ENCODE data around the gene EME2.
"Not testable (repeated sequence)": the region's sequence is repeated elsewhere in the genome, so short reads cannot be mapped to it uniquely, and the experiment has no call there.

EME2 gene, protein sequence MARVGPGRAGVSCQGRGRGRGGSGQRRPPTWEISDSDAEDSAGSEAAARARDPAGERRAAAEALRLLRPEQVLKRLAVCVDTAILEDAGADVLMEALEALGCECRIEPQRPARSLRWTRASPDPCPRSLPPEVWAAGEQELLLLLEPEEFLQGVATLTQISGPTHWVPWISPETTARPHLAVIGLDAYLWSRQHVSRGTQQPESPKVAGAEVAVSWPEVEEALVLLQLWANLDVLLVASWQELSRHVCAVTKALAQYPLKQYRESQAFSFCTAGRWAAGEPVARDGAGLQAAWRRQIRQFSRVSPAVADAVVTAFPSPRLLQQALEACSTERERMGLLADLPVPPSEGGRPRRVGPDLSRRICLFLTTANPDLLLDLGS

DNA sequence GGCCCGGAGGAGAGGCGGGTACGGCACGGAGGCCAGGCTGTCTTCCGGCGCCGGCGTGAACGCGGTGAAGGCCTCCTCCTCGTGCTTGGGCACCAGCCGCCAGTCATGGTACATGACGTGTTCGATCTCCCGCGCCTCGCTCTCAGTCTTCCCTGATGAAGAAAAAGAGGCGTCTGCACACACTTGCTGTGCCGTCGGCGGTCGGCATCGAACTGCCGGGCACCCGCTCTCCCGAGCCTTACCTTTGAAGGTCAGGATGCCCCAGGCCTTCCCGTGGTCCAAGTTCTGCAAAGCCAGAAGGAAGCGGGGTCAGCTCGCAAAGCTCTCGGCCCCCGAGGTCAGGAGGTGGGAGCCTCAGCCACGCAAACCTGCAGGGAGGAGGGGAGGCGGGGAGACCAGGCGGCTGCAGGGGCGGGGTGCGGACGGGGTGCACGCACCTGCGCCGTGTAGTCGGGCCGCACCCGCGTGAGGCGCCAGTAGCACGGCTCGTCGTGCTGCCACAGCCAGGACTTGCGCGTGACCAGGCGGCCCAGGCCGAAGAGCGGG lies at the start of gene EME2:
Gene EME2, plus strand, starts transcription at position 449 of the 546 bp plus-strand sequence. CDS start 418 bp downstream, outside the sequence.
- DNase-seq, result no peak

DNA sequence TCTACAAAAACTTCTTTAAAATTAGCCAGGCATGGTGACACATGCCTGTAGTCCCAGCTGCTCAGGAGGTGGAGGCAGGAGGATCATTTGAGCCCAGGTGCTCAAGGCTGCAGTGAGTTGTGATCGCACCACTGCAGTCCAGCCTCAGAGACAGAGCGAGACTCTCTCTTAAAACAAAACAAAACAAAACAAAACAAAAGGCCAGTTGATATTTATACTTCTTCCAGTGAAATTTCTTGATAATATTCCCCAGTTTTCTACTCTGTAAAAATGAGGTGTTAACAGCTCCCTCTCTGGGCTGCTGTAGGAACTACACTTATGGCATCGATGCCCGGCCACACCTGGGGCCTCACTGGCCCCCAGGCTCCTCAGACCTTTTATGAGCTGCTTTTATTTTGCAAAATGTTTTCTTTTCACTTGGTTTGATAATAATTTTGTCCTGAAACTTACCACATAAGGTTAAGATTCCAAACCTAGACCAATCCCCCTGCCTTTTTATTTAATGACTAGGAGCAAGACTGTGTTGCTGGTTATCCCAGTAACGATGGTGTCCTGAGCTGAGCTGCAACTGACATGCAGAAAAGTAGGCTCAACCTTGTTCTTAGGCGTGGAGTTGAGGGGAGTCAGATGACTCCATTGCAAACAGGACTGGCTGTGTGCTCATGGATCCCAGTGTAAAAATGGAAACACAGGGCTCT lies 49.0 kb upstream of the EME2 start:
- peak; percentile 10 for DNase-seq

DNA sequence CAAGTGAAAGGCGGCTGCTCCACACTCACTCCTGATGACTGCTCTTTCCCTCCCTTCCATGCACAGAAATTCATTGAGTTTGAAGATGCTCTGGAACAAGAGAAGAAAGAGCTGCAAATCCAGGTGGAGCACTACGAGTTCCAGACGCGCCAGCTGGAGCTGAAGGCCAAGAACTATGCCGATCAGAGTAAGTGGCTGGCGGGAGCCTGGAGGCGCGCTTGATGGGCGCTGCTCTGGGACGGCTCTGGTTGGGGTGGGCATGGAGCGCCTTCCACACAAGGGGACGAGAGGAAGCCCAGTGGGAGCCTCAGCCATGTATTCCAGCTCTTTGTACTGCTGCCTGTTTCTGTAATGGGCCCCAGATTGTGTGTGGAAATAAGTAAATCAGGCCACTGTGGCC lies 48.1 kb upstream of the EME2 start:
- no peak for DNase-seq

DNA sequence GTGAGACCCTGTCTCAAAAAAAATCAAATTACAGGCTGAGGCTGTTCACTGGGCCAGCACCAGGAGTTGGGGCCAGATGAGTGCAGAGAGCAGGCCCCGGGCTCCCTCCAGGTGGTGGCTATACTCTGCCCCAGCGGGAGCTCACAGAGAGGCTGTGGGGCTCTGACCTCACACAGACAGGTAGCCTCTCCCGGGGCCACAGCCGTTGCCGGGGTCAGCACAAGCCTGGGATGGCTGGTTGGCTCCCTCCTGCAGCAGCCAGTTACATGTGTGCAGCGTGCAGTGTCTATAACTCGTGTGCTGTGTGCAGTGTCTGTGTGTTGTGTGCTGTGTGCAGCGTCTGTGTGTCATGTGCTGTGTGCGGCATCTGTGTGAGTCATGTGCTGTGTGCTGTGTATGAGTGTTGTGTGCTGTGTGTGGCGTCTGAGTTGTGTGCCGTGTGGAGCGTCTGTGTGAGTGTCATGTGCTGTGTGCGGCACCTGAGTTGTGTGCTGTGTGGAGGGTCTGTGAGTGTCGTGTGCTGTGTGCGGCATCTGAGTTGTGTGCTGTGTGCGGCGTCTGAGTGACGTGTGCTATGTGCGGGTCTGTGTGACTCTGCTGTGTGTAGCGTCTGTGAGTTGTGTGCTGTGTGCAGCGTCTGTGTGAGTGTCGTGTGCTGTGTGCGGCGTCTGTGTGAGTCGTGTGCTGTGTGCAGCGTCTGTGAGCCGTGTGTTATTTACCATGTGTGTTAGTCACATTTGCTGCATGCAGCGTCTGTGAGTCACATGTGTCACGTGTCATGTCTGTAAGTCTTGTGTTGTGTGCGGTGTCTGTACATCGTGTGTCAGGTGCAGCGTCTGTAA lies 45.7 kb upstream of the EME2 start:
- no peak for DNase-seq

DNA sequence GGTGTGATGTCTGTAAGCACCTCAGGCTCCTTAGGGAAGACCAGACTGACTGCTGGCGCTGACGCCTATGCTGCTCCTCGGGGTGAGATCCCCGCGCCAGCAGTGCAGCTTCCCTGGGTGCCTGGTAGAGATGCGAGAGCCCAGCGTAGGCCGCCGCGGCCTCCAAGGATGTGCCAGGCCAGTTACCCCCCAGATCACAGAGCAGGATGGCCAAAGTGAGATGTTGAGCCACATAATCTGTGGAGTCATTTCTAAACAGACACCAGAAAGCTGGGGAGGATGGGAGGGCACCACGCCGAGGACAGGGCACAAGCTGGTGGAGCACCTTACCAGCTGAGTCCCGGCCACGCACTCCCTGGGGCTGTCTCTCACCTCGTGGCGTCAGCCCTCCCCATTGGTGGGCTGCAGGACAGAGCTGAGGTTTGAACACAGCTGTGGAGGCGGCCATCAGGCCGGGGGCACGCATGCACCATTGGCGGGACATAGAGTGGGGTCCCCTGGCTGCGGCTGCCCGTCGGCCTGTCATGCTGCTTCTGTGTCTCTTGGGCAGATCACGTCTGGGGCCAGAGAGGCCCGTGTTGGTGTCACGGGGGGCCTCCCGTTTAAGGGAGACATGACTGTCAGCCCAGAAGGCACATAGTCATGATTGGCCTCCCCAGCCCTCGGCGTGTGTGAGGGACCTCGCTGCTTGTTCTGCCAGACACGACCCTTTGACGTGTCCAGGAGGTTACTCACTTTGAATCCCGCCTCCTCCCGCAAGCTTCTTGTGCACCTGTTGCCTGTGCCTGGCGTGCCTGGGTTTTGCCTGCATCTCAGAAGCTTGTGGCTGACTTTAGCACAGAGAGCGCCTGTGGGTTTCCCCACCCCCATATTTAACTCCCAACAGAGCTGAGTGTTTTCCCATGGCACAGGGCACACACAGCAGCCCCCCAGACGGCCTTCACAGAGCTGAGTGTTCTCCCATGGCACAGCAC lies 44.7 kb upstream of the EME2 start:
- no peak for DNase-seq

DNA sequence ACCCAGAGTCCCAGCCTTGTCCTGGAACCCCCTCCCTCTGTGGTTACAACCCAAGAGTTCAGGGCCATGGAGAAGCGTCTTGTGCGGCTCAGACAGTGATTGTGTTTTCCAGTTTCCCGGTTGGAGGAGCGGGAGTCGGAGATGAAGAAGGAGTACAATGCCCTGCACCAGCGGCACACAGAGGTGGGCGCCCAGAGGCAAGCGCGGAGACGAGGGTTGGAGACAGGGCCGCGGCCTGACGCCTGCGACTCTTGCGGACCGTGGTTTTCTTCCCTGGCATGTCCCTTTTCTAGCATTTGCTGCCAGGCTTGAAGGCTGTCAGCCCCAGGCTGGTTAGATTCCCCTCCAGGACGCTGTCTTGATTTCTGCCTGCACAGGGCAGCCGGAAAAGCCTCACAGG lies 43.6 kb upstream of the EME2 start:
- DNase-seq, result no peak

DNA sequence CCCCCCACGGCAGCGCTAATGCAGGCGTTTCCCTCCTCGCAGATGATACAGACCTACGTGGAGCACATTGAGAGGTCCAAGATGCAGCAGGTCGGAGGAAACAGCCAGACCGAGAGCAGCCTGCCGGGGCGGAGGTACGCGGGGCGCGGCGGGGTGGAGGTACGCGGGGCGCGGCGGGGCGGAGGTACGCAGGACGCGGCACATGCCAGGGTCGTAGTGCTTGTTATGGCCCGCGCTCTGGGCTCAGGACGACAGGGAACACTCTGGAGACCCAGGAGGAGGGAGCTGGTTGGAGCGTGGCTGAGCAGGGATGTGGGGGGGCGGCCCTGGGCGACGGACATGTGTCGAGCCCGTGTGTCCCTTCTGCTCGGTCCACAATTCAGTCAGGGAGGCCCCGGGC lies 43.2 kb upstream of the EME2 start:
- DNase-seq, result no peak

DNA sequence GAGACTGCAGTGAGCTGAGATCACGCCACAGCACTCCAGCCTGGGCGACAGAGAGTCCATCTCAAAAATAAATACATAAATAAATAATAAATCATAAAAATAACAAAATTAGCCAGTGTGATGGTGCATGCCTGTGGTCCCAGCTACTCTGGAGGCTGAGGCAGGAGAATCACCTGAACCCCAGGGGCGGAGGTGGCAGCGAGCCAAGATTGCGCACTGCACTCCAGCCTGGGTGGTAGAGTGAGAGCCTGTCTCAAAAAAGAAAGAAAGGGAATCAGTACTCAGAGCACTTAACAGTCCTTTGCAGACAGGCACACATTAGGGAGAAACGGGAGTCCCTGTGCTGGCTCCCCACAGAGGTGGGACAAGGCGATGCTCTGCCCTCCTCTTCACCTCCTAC lies 41.5 kb upstream of the EME2 start:
- no peak for DNase-seq

DNA sequence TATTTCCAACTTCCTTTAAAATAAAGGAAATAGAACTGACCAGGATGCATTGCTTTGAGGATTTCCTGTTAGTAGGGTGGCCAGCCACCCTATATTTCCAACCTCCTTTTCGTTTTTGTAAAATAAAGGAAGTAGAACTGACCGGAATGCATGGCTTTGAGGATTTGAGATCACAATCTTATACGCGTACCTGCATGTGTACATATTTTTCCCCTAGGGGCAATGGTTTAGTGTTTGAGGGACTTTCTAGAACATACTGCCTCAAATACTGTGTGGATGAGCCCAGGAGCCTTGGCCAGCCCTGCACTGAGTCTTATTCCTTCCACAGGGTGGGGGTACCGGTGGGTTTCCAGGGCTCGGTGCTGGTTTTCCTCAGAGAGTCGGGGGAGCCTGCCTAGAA lies 41.0 kb upstream of the EME2 start:
- DNase-seq, result no peak

DNA sequence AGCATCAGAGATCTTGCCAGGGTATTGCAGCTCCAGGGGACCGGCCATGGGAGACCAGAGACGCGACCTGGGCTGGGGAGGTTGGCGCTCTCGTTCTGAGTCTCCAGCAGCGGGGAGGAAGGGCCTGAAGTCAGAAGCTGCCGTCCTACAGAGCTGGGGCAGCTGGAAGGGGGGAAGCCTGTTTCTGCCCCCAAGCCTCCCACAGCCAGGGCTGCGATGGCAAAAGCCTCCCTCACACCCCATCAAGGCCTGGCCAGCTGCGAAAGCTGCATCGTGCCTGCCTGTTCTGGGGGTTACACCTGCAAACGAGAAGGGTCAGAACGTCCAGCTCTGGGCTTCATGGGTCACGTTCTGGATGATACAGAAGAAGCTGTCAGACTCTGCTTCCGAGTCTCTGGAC lies 40.5 kb upstream of the EME2 start:
- no peak for DNase-seq

DNA sequence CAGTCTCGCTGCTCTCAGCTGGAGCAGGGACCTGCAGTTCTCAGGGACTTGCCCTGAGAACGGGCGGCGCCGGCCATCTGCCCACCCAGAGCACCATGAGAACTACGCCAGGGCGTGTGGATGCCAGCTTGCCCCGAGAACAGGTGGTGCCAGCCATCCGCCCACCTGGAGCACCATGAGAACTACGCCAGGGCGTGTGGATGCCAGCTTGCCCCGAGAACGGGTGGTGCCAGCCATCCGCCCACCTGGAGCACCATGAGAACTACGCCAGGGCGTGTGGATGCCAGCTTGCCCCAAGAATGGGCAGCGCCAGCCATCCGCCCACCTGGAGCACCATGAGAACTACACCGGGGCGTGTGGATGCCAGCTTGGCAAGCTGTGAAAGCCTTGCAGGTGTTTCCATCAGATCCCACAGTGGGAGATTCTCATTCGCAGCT lies 40.0 kb upstream of the EME2 start:
- not testable (repeated sequence) for DNase-seq

DNA sequence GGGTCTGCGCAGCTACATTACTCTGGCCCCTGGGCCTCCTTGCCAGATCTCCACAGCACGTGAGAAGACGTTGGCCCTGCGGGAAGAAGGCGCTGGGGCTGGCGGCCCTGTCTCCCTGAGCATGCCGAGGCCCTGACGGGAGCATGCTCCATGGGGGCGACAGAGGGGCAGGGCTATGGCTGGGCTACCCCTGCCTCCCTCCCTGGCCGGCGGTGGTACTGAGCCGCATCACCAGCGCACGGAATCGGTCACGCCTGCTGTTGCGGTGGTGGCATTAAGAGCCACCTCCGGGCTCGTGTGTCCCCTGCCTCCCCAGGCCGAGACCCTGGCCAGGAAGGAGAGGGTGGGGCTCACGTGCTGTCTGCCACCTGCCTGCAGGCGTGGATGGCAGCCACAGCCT lies 38.5 kb upstream of the EME2 start:
- no peak for DNase-seq

DNA sequence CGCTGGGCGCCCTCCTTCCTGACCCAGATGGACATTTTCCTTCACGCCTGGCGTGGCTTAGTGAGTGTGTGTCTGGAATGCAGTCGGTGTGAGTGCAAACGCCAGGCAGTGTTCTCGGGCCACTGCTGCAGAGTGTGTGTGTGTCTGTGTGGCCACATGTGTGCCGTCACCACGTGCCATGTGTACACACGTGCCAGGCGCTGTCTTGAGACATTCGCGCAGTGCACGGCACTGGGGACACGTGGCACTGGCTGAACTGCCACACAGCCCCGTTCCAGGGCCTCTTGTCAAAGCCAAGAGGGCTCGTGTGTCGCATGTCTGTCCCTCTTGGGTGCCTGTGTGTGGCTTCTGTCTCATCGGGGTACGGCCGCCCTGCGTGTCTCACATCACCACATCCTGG lies 37.8 kb upstream of the EME2 start:
- DNase-seq, result no peak

DNA sequence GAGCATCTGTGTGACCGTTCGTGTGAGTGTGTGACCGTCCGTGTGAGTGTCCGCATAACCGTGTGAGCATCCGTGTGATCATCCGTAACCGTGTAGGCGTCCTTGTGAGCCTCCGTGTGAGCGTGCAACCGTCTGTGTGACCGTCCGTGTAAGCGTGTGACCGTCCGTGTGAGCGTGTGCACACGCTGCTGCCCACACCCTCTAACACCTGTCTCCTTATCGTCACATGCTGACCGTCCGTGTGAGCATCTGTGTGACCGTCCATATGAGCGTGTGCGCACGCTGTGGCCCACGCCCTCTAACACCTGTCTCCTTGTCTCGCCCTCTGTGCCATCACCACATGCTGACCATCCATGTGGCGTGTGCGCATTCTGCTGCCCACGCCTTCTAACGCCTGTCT lies 32.4 kb upstream of the EME2 start:
- no peak for DNase-seq

DNA sequence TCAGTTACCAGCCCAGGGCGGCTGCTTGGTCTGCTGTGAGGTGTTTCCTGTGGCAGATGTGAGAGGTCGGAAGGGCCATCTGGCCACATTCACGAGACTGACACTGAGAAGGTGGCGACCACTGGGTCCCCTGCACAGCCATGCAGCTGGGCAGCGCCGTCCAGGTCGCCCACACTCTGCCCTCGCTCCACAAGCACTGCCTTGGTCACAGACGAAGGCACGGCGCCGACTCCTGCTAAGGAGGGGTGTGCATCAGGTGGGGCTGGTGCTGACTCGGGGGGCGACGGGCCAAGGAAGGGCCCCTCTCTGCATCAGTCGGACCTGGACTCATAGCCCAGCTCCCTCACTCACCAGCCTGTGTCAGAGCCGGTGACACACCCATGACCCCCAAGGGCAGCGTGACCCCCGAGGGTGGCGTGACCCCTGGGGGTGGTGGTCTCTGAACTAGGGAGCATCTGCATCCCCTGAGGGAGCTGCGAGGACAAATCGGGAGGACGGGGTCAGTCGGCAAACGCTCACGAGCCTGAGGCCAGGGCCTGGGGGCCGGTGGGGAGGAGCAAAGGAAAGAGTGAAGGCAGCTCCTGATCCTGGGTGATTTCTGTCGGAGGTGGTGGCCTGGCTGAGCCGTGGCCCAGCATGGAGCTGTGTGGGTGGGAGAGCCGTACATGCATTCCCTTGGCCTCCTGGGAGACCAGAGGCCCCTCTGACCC lies 31.7 kb upstream of the EME2 start:
- no peak for DNase-seq

DNA sequence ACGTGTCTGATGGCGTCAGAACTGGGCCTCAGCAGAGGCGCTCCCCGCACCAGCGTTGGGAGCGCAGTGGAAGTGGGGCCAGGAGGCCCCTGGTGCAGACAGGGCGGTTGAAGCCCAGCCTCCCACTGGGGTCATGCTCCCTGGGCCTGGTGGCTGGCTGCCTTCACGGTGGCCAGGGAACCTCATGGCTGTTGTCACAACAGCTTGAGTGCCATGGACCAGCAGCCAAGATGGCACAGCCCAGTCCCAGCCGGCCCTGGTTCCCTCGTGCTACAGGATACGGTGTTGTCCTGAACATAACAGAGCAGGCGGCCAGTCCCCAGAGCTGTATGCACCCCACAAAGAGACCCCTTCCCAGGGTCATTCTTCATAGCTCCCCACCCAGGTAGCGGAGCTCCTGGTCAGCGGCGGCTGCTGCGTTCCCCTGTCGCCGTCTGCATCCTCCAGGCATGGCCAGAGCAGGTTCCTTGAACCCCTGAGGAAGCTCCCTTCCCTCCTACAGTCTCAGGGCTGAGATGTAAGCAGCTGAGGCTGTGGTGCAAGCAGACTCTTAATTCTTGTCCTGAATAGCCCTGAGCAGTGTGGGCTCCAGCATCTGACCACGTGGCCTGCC lies 31.0 kb upstream of the EME2 start:
- DNase-seq, result no peak

DNA sequence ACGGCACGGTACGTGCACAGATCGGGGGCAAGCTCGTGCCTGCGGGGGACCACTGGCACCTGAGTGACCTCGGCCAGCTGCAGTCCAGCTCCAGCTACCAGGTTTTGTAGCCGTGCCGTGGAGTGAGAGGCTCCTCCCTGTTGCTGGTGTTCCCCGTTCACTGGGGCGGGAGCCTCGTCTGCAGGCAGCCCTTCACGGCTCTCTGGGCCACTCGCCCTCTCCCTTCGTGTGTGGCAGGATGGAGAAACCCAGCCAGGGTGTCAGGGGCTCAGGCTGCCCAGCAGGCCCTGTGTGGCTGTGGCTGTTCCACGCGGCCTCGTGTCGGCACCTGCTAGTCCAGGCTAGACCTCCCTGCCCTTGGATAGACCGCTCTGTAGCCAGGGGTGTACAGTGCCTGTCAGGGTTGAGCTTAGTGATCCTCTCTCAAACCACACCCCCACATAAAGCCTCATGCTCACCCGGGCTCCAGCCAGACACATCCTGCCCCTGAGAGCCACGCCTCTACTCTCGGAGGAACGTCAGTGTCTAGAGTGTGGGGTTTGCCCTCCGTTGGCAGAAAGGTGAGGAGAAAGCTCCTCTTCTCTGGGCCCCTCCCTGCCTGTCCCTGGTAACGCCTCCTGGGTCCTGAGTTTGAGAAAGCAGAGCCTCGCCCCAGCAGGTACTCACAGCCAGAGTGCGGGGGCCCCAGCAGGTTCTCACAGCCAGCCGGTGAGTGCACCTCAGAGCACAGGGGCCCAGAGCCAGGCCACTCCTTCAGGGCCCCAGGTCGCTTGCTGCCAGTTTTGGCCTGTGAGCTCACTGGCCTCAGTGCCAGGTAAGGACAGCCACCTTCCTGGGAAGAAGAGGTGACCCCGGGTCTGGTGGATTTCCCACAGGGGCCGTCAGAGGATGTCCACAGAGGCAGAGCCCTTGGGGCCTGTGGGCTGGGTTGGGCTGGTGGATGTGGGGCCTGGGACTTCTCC lies 29.0 kb upstream of the EME2 start:
- DNase-seq, result no peak

DNA sequence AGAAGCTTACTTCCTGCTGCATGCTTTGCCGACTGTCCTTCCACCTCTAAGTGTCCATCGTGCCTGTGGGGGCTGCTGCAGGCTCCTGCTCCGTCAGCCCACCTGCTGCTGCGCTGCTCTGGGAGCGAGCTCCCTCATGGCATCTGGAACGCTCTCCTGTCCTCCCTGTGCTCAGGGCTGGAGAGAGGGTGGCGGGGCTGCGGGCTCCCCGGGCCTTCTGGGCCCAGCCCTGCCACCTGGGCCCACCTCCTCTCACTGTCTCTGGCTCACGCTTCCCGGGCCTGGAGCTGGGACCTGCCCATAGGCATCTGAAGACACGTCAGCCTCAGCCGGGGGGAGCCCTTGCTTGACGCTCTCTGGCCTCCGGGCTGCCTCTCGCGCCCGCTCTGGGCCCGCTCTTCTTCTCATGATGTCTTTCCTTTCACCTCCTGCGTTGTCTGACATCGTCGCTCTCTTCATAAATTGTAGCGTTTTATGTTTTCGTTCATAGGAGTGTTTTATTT lies 28.2 kb upstream of the EME2 start:
- DNase-seq, result no peak

DNA sequence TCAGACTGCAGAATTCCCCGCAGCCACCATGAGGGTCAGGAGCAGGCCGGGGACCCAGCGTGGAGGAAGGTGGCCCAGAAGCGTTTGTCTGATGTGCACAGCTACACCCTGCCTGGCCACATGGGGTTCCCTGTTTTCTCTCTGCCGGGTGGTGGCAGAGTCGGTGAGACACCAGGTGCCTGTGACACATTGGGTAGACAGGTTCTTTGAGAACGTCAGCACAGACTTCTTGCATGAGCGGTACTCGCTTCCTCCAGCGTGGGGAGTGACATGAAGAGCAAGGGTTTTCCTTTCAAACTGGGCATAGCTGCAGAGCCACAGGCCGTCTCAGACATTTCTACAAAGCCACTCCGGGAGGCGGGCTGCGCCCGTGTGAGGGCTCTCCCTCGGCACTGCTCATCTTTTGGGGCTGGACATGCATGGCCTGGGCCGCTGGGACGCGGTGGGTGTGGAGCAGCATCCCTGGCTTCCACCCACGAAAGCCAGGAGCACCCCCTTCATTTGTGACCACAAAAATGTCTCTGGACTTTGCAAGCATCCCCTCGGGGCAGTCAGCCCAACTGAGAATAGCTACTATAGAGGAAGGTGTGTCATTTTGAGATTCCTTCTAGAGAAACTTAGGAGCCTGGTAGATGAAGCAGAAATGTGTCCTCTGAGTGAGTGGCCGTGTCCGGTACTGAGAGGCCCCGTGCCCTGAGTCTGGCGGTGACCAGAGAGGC lies 27.3 kb upstream of the EME2 start:
- DNase-seq, result no peak
